Endothelial cell of umbilical vein (primary cell): ENCODE data around the gene UPB1.

Source experiments
- EZH2 ChIP-seq: IDR thresholded peaks from 2 replicates; pipeline ENCODE4 v1.6.1; 2012; ENCODE audit warnings: borderline replicate concordance, low read depth, mild to moderate bottlenecking, moderate library complexity, low read length, inconsistent platforms; ENCODE audit not compliant: severe bottlenecking
- FOS ChIP-seq: IDR thresholded peaks from 2 replicates; pipeline ENCODE4 v1.6.1; 2011; ENCODE audit warnings: mild to moderate bottlenecking, low read length, moderate library complexity, borderline replicate concordance; ENCODE audit not compliant: insufficient read depth
- GATA2 ChIP-seq: IDR thresholded peaks from 2 replicates; pipeline ENCODE4 v1.7.0; 2011; ENCODE audit warnings: low read depth, mild to moderate bottlenecking, moderate library complexity, mixed read lengths, low read length; ENCODE audit not compliant: insufficient read length, insufficient read depth
- JUN ChIP-seq: IDR thresholded peaks from 2 replicates; pipeline ENCODE4 v1.6.1; 2011; ENCODE audit warnings: borderline replicate concordance, low read depth; ENCODE audit not compliant: insufficient read length, insufficient read depth
- MYC ChIP-seq: IDR thresholded peaks from one replicate; pipeline ENCODE4 v1.6.1; 2011; ENCODE audit warnings: mild to moderate bottlenecking, low read depth, low read length
- POLR2A ChIP-seq: IDR thresholded peaks from 2 replicates; pipeline ENCODE4 v1.6.1; 2012; ENCODE audit warnings: low read depth, mild to moderate bottlenecking, control low read depth, low read length
- POLR2AphosphoS5 ChIP-seq: IDR thresholded peaks from 2 replicates; pipeline ENCODE4 v1.6.1; 2012; ENCODE audit warnings: low read depth, mild to moderate bottlenecking, control low read depth, low read length, moderate library complexity; ENCODE audit not compliant: insufficient read depth
- TF ChIP-seq, protein P1 (sequence below), 2 donors: IDR thresholded peaks; 1 replicate in 1 of 2; 2 replicates in 1 of 2; pipeline ENCODE4 v1.5.1; 2011; ENCODE audit warnings: low read length in 2 of 2, mild to moderate bottlenecking in 2 of 2, moderate library complexity in 2 of 2, control low read depth in 1 of 2, inconsistent platforms in 1 of 2, low read depth in 1 of 2; ENCODE audit not compliant: insufficient read depth in 1 of 2; ENCODE audit errors: extremely low read depth in 1 of 2
- TF ChIP-seq, protein P2 (sequence below): IDR thresholded peaks from 2 replicates; pipeline ENCODE4 v1.6.1; 2011; ENCODE audit not compliant: insufficient read depth, insufficient read length

DNA sequence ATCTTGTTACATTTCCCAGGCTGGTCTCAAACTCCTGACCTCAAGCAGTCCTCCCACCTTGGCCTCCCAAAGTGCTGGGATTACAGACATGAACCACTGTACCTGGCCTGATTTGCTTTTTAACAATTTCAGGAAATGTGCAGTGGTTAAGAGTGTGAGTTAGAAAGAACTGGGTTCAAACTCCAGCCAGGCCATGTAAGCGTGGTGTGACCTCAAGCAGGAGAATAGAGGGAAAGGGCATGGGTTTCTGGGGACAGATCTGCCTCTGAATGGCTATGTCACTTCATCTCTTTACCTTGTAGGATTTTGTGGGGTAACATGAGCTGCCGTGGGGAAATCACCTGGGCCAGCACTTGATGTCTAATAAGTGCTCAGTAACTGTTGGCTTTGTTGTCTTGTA is 69.9 kb downstream of the UPB1 start:
- no peak for TF ChIP-seq EZH2
- TF ChIP-seq, protein P1, sequence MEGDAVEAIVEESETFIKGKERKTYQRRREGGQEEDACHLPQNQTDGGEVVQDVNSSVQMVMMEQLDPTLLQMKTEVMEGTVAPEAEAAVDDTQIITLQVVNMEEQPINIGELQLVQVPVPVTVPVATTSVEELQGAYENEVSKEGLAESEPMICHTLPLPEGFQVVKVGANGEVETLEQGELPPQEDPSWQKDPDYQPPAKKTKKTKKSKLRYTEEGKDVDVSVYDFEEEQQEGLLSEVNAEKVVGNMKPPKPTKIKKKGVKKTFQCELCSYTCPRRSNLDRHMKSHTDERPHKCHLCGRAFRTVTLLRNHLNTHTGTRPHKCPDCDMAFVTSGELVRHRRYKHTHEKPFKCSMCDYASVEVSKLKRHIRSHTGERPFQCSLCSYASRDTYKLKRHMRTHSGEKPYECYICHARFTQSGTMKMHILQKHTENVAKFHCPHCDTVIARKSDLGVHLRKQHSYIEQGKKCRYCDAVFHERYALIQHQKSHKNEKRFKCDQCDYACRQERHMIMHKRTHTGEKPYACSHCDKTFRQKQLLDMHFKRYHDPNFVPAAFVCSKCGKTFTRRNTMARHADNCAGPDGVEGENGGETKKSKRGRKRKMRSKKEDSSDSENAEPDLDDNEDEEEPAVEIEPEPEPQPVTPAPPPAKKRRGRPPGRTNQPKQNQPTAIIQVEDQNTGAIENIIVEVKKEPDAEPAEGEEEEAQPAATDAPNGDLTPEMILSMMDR (IDR thresholded peaks at IDR 0.05; ENCODE audit: extremely low read depth in 1 of 2, insufficient read depth in 1 of 2, low read depth in 1 of 2, low read length in 2 of 2), result no peak
- no peak for TF ChIP-seq POLR2AphosphoS5
- no peak for TF ChIP-seq MYC
- no peak for TF ChIP-seq POLR2A
- TF ChIP-seq GATA2, result no peak
- no peak for TF ChIP-seq JUN
- TF ChIP-seq, protein P2, sequence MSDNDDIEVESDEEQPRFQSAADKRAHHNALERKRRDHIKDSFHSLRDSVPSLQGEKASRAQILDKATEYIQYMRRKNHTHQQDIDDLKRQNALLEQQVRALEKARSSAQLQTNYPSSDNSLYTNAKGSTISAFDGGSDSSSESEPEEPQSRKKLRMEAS, result no peak
- TF ChIP-seq FOS, result no peak
